HG03103 (cell line): ENCODE data around the gene USH2A.
"Not testable (repeated sequence)": the region's sequence is repeated elsewhere in the genome, so short reads cannot be mapped to it uniquely, and the experiment has no call there.

Experiments
- ATAC-seq: cut with Tn5 transposase; IDR thresholded peaks from one replicate; pipeline ENCODE4 v1.9.1; 2021; ENCODE audit warnings: low read depth; ENCODE audit not compliant: unreplicated experiment

The USH2A gene

DNA sequence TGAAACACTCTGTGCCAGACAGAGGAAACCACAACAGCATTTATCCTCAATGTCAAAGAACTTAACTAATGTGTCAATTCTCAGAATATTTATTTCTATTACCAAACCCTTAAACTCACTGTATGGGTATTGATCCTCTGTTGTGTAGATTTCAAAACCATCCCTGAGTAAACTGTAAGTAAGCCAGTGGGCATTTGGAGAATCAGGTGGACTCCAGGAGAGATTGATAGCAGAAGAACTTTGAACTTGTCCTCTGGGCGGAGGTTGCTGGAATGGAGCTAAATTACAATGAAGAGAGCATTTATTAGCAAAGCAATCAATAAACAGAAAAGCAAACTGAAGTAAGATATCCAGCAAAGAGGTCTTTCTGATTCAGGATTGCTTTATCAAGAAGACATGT is 216.1 kb downstream of the USH2A start:
- ATAC-seq, result no peak

DNA sequence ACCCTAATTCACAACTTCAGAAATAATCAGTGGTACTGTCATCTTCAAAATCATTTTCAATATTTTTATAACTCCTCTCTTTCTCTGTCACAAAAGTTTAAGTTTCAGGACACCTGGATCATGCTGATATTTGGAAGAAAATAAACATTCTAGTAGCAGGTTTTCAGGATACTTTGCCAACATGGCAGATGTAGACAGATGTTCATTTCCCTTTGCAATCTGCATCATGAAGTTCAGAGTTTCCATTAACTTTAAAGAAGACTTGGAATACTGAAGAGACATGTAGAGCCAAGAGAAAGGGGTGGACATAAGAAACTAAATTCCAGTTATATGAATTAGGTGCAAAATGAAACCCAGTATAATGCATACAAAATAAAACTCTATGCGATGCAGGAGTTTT is 218.1 kb downstream of the USH2A start:
- no peak for ATAC-seq

DNA sequence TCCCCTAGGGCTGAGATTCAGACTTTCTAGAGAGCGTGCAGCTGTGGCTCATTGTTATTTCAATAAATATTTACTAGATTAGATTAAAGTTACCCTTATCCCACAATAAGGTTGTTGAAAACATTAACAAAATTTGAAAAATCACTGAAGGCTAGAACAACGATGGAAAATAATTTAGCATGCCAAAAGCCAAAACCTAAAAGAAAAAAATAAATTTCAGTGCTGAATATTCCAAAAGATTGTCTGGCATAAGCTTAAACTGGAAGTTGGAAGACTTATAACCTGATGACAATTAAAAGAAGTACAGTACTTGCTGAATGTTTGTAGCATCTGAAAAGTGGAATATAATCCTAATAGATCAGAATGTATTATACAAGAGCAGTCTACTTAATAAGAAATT is 221.3 kb downstream of the USH2A start:
- no peak for ATAC-seq

GRCh38 chr1:216200941-216201340 is 222.3 kb downstream of the USH2A start:
- ATAC-seq, result no peak

DNA sequence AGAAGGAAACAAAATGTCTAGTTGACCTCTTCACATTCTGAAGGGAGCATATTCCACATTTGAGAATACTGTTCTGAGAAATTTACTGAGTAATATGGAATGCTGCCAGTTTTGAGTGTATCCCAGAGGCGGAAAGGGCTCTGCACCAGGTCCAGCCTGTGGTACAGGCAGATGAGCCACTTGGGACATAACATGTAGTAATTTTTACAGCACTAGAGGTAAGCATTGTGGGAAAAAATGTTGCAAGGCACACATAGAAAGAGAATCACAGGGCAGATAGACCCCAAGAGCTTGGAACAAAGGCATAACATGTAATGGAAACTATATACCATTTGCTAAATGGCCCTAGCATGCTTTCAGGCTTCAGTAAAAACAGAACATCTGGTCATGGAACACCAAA is 228.5 kb downstream of the USH2A start:
- ATAC-seq, result no peak

DNA sequence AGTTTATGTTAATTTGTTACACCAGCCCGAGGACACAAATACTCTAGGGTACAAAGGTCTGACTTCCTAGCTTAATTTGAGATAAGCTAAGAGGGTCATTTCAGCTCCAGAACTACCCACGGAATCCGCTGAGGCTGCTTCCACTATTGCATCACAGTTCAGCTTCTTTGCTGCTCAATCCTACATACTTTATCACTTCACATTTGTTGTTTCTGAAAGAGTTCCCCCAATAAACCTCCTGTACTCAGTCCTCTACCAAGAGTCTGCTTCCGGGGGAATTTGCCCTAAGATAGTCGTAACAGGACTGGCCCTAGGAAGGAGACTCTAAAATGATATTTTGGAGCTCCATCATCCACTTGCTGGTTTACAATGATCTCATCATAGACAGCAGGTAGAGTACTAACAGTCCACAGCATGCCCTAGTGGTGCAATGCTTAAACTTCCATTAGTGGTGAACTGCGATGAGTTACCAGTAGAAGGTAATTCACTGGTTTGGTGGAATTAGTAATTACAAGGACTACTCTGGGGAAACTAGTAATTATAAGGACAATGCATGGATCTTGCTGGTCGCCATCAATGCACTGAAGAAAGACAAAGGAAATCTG is 229.3 kb downstream of the USH2A start:
- peak; percentile 57 for ATAC-seq

DNA sequence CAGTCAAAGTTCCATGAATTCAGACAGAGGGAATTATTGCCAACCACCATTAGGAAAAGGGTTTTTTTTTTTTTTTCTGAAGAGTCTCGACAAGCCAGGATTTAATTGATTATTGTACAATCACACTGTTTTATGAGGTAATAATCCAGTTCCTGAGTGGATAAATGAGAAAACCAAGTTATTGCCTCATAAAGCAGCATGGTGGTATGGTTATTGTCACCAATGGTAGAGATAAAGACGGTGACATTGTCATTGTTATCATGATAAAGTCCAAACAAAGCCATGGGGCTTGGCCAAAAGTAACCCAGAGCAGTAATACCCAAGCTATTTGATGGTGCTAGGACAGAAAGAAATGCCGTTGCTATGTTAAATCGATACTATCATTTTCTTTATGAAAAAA is 232.8 kb downstream of the USH2A start:
- ATAC-seq, result no peak

DNA sequence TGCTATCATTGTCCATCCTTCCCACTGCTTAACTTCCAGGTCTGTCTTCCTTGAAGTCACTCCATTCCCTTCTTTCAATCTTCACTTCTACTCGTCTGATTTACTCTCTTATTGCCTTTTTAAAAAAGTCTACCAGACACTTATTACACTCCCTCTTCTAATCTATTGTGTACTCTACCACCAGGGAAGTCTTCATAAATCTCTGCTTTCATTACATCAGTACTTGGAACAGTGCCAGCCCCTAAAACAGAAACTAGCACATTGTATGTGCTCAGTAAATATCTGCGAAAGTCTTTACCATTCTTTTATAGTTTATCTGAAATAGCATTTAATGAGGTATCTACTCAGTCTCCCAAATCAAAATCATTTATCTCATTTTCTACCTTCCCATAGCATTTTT is 236.4 kb downstream of the USH2A start:
- ATAC-seq, result no peak

- no peak for ATAC-seq
Observed at GRCh38 chr1:216186141-216186540, 237.1 kb downstream of the USH2A start.

- ATAC-seq, result no peak
Observed at GRCh38 chr1:216184126-216184680, 239.0 kb downstream of the USH2A start.

- no peak for ATAC-seq
Observed at GRCh38 chr1:216183454-216183853, 239.8 kb downstream of the USH2A start.

- no peak for ATAC-seq
Observed at GRCh38 chr1:216183007-216183406, 240.2 kb downstream of the USH2A start.

- ATAC-seq, result no peak
Observed at GRCh38 chr1:216181590-216181989, 241.7 kb downstream of the USH2A start.

DNA sequence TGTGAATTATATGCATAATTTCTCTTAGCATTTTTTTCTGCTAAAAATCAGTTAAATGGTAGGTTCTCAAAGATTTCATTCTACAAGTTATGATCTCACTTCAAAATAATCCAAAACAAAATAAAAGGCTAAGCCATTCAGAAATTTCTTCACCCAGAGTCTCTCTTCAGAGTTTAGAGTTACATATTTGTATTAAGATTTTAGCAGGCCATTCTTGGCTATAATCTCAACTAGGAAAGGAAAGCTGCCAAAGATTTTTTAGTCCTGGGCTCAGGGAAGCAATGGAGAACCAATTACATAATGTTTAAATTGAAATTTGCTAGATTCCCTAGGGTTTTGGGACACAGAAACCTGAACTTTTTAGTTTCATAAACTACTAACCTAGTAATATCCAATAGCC is 245.0 kb downstream of the USH2A start:
- ATAC-seq, result no peak

DNA sequence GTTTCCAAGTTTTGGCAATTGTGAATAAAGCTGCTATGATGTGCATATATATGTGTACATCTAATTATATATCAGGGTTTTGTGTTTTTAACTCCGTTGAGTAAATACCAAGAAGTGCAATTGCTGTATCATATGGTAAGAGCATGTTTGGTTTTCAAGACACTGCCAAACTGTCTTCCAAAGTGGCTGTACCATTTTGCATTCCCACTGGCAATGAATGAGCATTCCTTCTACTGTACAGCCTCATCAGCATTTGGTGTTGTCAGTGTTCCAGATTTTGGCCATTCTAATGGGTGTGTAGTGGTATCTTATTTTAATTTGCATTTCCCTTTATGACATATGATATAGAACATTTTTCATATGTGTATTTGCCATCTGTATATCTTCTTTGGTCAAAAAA is 246.3 kb downstream of the USH2A start:
- no peak for ATAC-seq

DNA sequence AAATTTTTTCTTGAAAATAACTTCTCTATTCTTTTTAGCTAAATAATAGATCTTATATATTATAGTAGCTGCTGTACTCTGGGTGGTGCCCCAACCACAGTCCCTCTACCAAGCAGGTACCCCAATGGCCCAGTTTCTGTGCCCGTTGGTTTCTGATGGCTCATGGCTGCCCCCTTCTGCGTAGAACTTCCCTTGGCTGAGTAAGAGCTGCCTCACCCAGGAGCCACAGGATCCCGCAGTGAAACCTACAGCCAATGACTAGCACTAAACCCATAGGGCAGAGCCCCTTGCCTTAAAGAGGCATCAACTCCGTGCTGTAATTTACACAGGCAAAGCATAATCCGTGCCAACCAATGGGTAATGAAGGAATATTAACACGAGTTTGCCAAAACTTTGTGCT is 247.5 kb downstream of the USH2A start:
- no peak for ATAC-seq

DNA sequence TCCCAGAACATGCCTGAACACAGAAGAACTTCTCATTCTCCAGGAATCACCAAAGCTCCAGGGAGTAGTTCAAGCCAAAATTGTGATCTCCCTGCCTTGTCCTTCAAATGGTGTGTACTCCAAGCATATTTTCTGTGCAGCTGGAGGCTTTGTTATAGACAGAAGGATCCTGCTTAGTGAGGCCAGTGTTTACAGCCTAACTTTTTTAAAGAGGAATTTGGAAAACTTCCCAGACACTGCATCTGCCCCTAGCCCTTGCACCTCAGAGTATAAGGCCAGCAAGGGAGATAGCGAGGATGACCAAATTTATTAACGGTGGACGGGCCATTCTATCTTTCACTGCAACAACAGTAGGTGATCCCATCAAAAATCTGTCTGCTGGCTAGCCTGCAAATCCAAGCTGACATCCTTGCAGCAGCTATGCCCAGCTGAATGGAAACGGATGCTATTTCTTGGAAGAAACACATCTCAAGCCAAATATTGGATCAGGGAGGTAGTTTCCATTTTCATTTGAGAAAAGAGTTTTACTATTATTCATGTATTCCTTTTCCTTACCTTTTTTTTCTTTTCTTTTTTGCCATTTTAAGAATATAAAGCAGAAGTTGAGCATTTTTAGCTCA is 249.8 kb downstream of the USH2A start:
- ATAC-seq, result no peak

DNA sequence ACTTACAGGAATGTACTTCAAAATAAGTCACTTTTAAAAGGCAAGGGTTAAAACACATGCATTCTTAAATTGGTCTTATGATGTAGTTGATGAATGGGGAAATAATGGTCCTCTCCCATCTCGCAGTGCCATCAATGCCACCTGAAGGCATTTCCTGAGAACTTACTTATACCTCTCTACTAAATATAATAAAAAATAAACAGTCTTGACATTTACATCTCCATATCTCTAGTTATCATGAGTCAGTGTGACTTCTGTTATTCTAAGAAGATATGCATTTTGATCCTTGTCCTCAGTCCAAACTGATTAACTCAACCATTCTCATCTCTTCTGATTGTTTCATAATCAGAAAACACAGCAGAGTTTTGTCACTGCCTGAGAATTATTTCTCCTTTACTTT is 253.9 kb downstream of the USH2A start:
- no peak for ATAC-seq

DNA sequence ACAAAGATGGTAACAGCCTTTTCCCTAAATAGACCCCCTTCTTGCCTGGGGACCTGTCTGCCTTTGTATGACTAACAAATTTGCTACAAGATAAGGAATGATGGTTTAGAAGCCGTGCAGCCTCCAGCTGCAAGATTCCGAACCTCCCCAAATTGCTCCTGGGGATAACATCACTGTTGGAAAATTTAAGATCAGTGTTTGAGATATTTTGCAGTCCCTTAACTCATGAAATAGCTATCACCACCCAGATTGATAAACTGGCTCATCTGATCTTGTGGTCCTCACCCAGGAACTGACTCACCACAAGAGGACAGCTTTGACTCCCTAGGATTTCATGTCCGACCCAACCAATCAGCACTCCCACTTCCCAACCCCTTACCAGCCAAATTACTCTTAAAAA is 254.7 kb downstream of the USH2A start:
- ATAC-seq, result no peak

- ATAC-seq, result no peak
Observed at GRCh38 chr1:216154063-216154462, 269.2 kb downstream of the USH2A start.

DNA sequence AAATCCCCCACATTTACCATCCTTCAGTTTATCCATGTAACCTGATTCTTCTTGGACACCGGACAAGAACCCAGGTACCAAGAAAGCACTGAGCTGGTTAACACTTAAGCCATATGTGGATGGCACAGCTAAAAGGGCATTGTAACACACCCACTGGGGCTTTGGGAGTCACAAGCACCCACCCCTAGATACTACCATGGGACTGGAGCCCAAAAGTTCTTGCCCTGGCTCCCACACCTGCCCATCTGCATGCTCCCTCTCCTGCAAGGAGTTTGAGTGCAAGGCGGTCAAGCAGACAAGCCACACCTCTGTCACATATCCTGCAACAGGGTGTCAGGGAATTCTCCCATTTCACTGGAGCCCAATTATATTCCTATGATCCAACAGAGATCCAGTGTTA is 270.1 kb downstream of the USH2A start:
- no peak for ATAC-seq

DNA sequence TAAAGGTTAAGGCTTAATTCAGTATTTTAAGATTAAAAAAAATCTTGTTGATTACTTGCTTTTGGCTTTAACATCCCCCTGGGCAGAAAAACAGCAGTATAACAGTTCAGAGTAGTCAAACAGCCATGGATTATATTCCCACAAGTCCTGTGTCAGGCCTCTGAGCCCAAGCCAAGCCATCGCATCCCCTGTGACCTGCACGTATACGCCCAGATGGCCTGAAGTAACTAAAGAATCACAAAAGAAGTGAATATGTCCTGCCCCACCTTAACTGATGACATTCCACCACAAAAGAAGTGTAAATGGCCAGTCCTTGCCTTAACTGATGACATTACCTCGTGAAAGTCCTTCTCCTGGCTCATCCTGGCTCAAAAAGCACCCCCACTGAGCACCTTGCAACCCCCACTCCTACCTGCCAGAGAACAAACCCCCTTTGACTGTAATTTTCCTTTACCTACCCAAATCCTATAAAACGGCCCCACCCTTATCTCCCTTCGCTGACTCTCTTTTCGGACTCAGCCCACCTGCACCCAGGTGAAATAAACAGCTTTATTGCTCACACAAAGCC is 277.7 kb downstream of the USH2A start:
- ATAC-seq, result not testable (repeated sequence)
